Osteoblast (primary cell): Measurements from ENCODE around the gene MYMK. TPM values are rescaled to one million over a fixed set of nuclear protein-coding genes. Genes with fewer than 3 reads are reported as not detected.

Source experiments
- DNase-seq: peaks from one replicate; pipeline ENCODE4 v3.0.0; 2011; ENCODE audit warnings: low spot score, mixed read lengths; ENCODE audit not compliant: insufficient read length; ENCODE audit errors: missing footprints
- H2AFZ ChIP-seq: 2 replicates; pipeline ENCODE4 v1.6.0; 2011; ENCODE audit warnings: mild to moderate bottlenecking, low read length
- H3K27ac ChIP-seq: 2 replicates; pipeline ENCODE4 v1.5.1; 2011; ENCODE audit warnings: mild to moderate bottlenecking, low read depth, low read length, moderate library complexity
- H3K27me3 ChIP-seq: 2 replicates; pipeline ENCODE4 v1.6.0; 2012; ENCODE audit warnings: mild to moderate bottlenecking, control low read depth, inconsistent platforms, low read length, moderate library complexity; ENCODE audit not compliant: insufficient read depth
- H3K36me3 ChIP-seq: 2 replicates; pipeline ENCODE4 v1.5.1; 2011; ENCODE audit warnings: mild to moderate bottlenecking, low read length, control low read depth, moderate library complexity; ENCODE audit not compliant: insufficient read depth
- H3K4me1 ChIP-seq: 2 replicates; pipeline ENCODE4 v1.5.1; 2011; ENCODE audit warnings: mild to moderate bottlenecking, low read length, control low read depth, moderate library complexity; ENCODE audit not compliant: insufficient read depth
- H3K4me2 ChIP-seq: 2 replicates; pipeline ENCODE4 v1.6.0; 2011; ENCODE audit warnings: mild to moderate bottlenecking, low read length; ENCODE audit not compliant: insufficient read depth
- H3K4me3 ChIP-seq: fragments of 200-600 bp; sonication (generic); 3 replicates; pipeline ENCODE4 v1.5.1; 2012; ENCODE audit warnings: mild to moderate bottlenecking, low read length, inconsistent platforms; ENCODE audit not compliant: insufficient read depth
- H3K79me2 ChIP-seq: 2 replicates; pipeline ENCODE4 v1.6.0; 2012; ENCODE audit warnings: mild to moderate bottlenecking, low read length, control low read depth, inconsistent platforms; ENCODE audit not compliant: insufficient read depth
- H3K9me3 ChIP-seq: 2 replicates; pipeline ENCODE4 v1.5.1; 2011; ENCODE audit warnings: low read depth, low read length, control low read depth
- H4K20me1 ChIP-seq: 2 replicates; pipeline ENCODE4 v1.6.0; 2012; ENCODE audit warnings: mild to moderate bottlenecking, low read length, control low read depth; ENCODE audit not compliant: insufficient read depth
- CTCF ChIP-seq: IDR thresholded peaks from 2 replicates; pipeline ENCODE4 v1.5.1; 2011; ENCODE audit warnings: mild to moderate bottlenecking, low read depth, low read length, moderate library complexity; ENCODE audit errors: extremely low read depth
- total RNA-seq: library from RNA; depleted of rRNA; stranded (reverse); fragments of >200 nt; gene quantifications from 2 replicates; pipeline ENCODE4 v1.2.3, GENCODE V29; 2012

The MYMK gene
- total RNA-seq, 1 donor = not detected

GRCh38 chr9:133505901-133506652 is 18.7 kb downstream of the MYMK start:
- Histone ChIP-seq H3K27ac (peak overlapping the region; percentile 88), H3K9me3 (peaks cover 1% of the 10 kb centered on the region), H3K4me1 (peaks cover 35% of the 10 kb centered on the region), H3K27me3 (no peaks in the 10 kb centered on the region), H4K20me1 (no peaks in the 10 kb centered on the region), H3K36me3 (no peaks in the 10 kb centered on the region), H3K4me2 (peak overlapping the region; percentile 39), H3K4me3 (peak overlapping the region; percentile 0), H2AFZ (peak overlapping the region; percentile 4), H3K79me2 (no peaks in the 10 kb centered on the region)
- TF ChIP-seq CTCF = no peak
- DNase-seq = peak; percentile 98

GRCh38 chr9:133505186-133505830 is 19.5 kb downstream of the MYMK start:
- no peaks in the 10 kb centered on the region for H3K79me2 ChIP-seq
- DNase-seq = peak; percentile 93
- peak overlapping the region; percentile 88 for H3K27ac ChIP-seq
- H3K36me3 ChIP-seq = no peaks in the 10 kb centered on the region
- peaks cover 35% of the 10 kb centered on the region for H3K4me1 ChIP-seq
- no peaks in the 10 kb centered on the region for H4K20me1 ChIP-seq
- peak overlapping the region; percentile 4 for H2AFZ ChIP-seq
- peaks cover 1% of the 10 kb centered on the region for H3K9me3 ChIP-seq
- TF ChIP-seq CTCF = no peak
- H3K4me3 ChIP-seq = peak overlapping the region; percentile 0
- no peaks in the 10 kb centered on the region for H3K27me3 ChIP-seq
- H3K4me2 ChIP-seq = peak overlapping the region; percentile 39

- no peak overlapping the region for H3K27ac ChIP-seq
- TF ChIP-seq CTCF = no peak
- no peak overlapping the region for H2AFZ ChIP-seq
Observed at GRCh38 chr9:133502112-133502511, 22.6 kb downstream of the MYMK start.

GRCh38 chr9:133499892-133500270 is 24.9 kb downstream of the MYMK start:
- peaks cover 14% of the 10 kb centered on the region for H3K27me3 ChIP-seq
- peak; percentile 8 for DNase-seq
- no peaks in the 10 kb centered on the region for H3K4me1 ChIP-seq
- no peak overlapping the region for H3K27ac ChIP-seq
- H3K4me2 ChIP-seq = no peak overlapping the region
- H3K79me2 ChIP-seq = no peaks in the 10 kb centered on the region
- H2AFZ ChIP-seq = no peak overlapping the region
- no peak overlapping the region for H3K4me3 ChIP-seq
- no peak for TF ChIP-seq CTCF
- H3K36me3 ChIP-seq = no peaks in the 10 kb centered on the region
- no peaks in the 10 kb centered on the region for H4K20me1 ChIP-seq
- peaks cover 1% of the 10 kb centered on the region for H3K9me3 ChIP-seq

More at GRCh38 chr9:133502112-133502511, 22.6 kb downstream of the MYMK start:
- no peaks in the 10 kb centered on the region for H3K36me3 ChIP-seq
- no peaks in the 10 kb centered on the region for H3K79me2 ChIP-seq
- H3K27me3 ChIP-seq = peaks cover 13% of the 10 kb centered on the region
- peaks cover 1% of the 10 kb centered on the region for H3K9me3 ChIP-seq
- no peak for DNase-seq
- no peak overlapping the region for H3K4me2 ChIP-seq
- peaks cover 18% of the 10 kb centered on the region for H3K4me1 ChIP-seq
- no peaks in the 10 kb centered on the region for H4K20me1 ChIP-seq
- H3K4me3 ChIP-seq = no peak overlapping the region
